Transverse colon (tissue), 4 donors: ENCODE measurements around the gene APBA1. TPM values are rescaled to one million over a fixed set of nuclear protein-coding genes. Genes with fewer than 3 reads are reported as not detected.
A peak's percentile ranks its signal among the peaks of the same experiment; 100 is the strongest.

Experiments
- DNase-seq: peaks from one replicate; pipeline ENCODE4 v3.0.0-alpha.2; 2019
- H3K27ac ChIP-seq, 4 donors: fragments of 200-600 bp; sonication (generic); 2 replicates each; pipeline ENCODE4 v1.5.1; 2016 to 2018; ENCODE audit warnings: inconsistent platforms in 4 of 4
- H3K27me3 ChIP-seq: fragments of 200-600 bp; sonication (generic); 2 replicates; pipeline ENCODE4 v1.5.1; 2017; ENCODE audit warnings: inconsistent platforms
- H3K36me3 ChIP-seq, 4 donors: fragments of 200-600 bp; sonication (generic); 2 replicates each; pipeline ENCODE4 v1.5.1; 2017 to 2019; ENCODE audit warnings: inconsistent platforms in 4 of 4
- H3K4me1 ChIP-seq, 4 donors: fragments of 200-600 bp; sonication (generic); 2 replicates each; pipeline ENCODE4 v1.5.1; 2017 to 2020; ENCODE audit warnings: inconsistent platforms in 4 of 4
- H3K4me3 ChIP-seq, 4 donors: fragments of 200-600 bp; sonication (generic); 1 replicate in 1 of 4; 2 replicates in 3 of 4; pipeline versions ENCODE4 v1.5.1 to v1.6.1; 2017 to 2019; ENCODE audit warnings: inconsistent platforms in 4 of 4
- H3K9me3 ChIP-seq, 2 donors: fragments of 200-600 bp; sonication (generic); 2 replicates each; pipeline ENCODE4 v1.5.1; 2017 to 2019; ENCODE audit warnings: inconsistent platforms in 2 of 2
- CTCF ChIP-seq, 5 experiments: fragments of 200-600 bp in 3 of 5; fragments of 450-650 bp in 2 of 5; sonication (generic) in 3 of 5; IDR thresholded peaks; 1 replicate in 2 of 5; 2 replicates in 3 of 5; pipeline ENCODE4 v1.5.1; 2016 to 2017; ENCODE audit warnings: antibody characterized with exemption in 5 of 5, inconsistent platforms in 3 of 5, mild to moderate bottlenecking in 2 of 5, moderate library complexity in 1 of 5
- EP300 ChIP-seq: sonication (generic); formaldehyde crosslinking; IDR thresholded peaks from one replicate; pipeline ENCODE4 v1.6.1; 2017; ENCODE audit warnings: antibody characterized with exemption, low read depth
- POLR2A ChIP-seq: fragments of 450-650 bp; IDR thresholded peaks from one replicate; pipeline ENCODE4 v1.6.1; 2016; ENCODE audit warnings: antibody characterized with exemption, mild to moderate bottlenecking, moderate library complexity
- POLR2AphosphoS5 ChIP-seq, 3 donors: sonication (generic); formaldehyde crosslinking; IDR thresholded peaks; one replicate each; pipeline ENCODE4 v1.6.1; 2016; ENCODE audit warnings: antibody characterized with exemption in 3 of 3
- WGBS, 2 donors: methylation state at CpG; one replicate each; pipeline ENCODE4 v1.1.5; 2018; ENCODE audit warnings: low coverage in 1 of 2; 5-methylcytosine and 5-hydroxymethylcytosine counted together
- in situ Hi-C, 4 donors: fragments of 200-750 bp; cut with MboI; loops; one replicate each; pipeline versions ENCODE4 v1.15.0 to v1.15.1; 2017; ENCODE audit warnings: low sequenced_read_pairs in 3 of 4, low pct_ligation_motif_present in 1 of 4, low pct_unique_long_range_greater_than_20kb in 1 of 4
- intact Hi-C: fragments of 100-400 bp; cut with DNase I; formaldehyde crosslinking; loops from one replicate; pipeline ENCODE4 v1.15.1; 2023; ENCODE audit warnings: low total_unique reads
- total RNA-seq, 4 donors: library from RNA; depleted of rRNA; stranded (reverse); fragments of >200 nt; gene quantifications; one replicate each; pipeline ENCODE4 v1.1.0, GENCODE V29; 2016

Gene APBA1
- total RNA-seq, 4 donors from 2014 or later = 7.6 to 11.6 (median 10.2) TPM

GRCh38 chr9:69649566-69650250, 22.5 kb downstream of the APBA1 start:
- Histone ChIP-seq H3K4me1 (peaks cover 0 to 7% (median 0%) of the 10 kb centered on the region in 4 donors), H3K4me3 (no peak overlapping the region), H3K27me3 (no peaks in the 10 kb centered on the region), H3K36me3 (no peaks in the 10 kb centered on the region), H3K27ac (no peak overlapping the region), H3K9me3 (no peaks in the 10 kb centered on the region)
- no peak for DNase-seq
- 47 to 71% methylated on average over 3 to 4 of the region's 4 CpGs for WGBS, 2 donors
- intact Hi-C loops = no loop called here
- in situ Hi-C loops = loop anchor here in 2 of 4 donors (25.0 kb wide), 1 partner anchor 213 kb away; no protein-coding TSS in a partner anchor
- TF ChIP-seq POLR2AphosphoS5 (IDR thresholded peaks at IDR 0.05) = no peak
- no peak for TF ChIP-seq EP300

DNA sequence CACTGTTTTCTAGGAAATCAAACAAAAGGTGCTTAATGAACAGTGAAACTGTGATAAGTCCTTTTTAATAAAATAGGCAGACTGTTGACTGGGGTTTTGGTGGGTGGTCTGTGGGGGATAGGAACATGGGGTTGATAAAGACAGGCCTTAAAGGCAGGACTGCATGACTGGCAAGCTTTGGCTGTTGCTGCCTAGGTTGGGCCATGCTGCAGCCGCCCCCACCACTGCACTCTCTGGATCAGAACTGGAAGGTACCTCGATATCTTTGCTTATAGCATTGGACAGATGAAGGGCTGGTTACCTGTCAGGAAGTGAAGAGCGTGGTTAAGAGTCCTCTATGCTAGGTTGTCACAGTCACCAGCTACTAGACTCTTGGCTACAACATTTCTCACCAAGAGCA, 24.4 kb downstream of the APBA1 start:
- 81 to 100% methylated on average over 3 of the region's 3 CpGs for WGBS, 2 donors

GRCh38 chr9:69646810-69647209, 25.4 kb downstream of the APBA1 start:
- Histone ChIP-seq H3K9me3 (no peaks in the 10 kb centered on the region), H3K4me3 (no peak overlapping the region), H3K27ac (no peak overlapping the region), H3K27me3 (no peaks in the 10 kb centered on the region), H3K4me1 (peaks cover 0 to 7% (median 0%) of the 10 kb centered on the region in 4 donors), H3K36me3 (no peaks in the 10 kb centered on the region)
- intact Hi-C loops (no loop called here), in situ Hi-C loops (no loop called here)
- DNase-seq = no peak
- no peak for TF ChIP-seq CTCF (IDR thresholded peaks at IDR 0.05)
- no peak for TF ChIP-seq EP300
- no peak for TF ChIP-seq POLR2AphosphoS5 (IDR thresholded peaks at IDR 0.05)
- no peak for TF ChIP-seq POLR2A
- 64 to 66% methylated on average over 3 of the region's 3 CpGs for WGBS, 2 donors

More for the DNA sequence above, 24.4 kb downstream of the APBA1 start:
- Histone ChIP-seq H3K4me3 (no peak overlapping the region), H3K27ac (no peak overlapping the region), H3K4me1 (peaks cover 0 to 7% (median 0%) of the 10 kb centered on the region in 4 donors), H3K36me3 (no peaks in the 10 kb centered on the region), H3K27me3 (no peaks in the 10 kb centered on the region), H3K9me3 (no peaks in the 10 kb centered on the region)
- no peak for DNase-seq
- intact Hi-C loops (no loop called here), in situ Hi-C loops (no loop called here)
- TF ChIP-seq CTCF (IDR thresholded peaks at IDR 0.05) (no peak), POLR2AphosphoS5 (IDR thresholded peaks at IDR 0.05) (no peak), POLR2A (no peak), EP300 (no peak)

DNA sequence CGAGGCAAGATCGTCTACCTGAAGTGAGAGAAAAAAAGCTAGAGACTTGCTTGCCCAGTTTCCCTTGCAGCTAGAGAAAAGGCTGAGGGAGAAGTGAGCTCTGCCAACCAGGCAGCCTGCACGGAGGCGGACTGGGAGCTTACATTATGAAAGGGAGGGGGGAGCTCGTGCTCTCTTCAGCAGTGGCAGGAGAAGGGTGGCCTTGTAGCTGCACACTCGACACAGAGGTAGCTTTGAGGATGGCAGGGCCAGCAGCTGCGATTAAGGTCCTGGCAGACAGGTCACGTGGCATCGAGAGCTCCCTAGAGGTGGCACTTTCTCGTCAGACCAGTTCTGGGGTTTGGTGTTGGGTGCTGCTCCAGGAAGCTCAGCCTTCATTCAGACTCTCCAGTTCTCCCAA, 26.7 kb downstream of the APBA1 start:
- DNase-seq = peak; percentile 56
- TF ChIP-seq POLR2AphosphoS5 (IDR thresholded peaks at IDR 0.05) (no peak), CTCF (IDR thresholded peaks at IDR 0.05) (no peak)
- no peak overlapping the region for H3K4me3 ChIP-seq

More for the DNA sequence above, 26.7 kb downstream of the APBA1 start:
- peaks cover 0 to 7% (median 0%) of the 10 kb centered on the region in 4 donors for H3K4me1 ChIP-seq
- intact Hi-C loops = no loop called here
- no peaks in the 10 kb centered on the region for H3K27me3 ChIP-seq
- in situ Hi-C loops = no loop called here
- H3K9me3 ChIP-seq = no peaks in the 10 kb centered on the region
- 57% methylated on average over 10 of the region's 10 CpGs; no CpG with 5 or more reads in 1 of the 2 donors for WGBS, 2 donors
- no peaks in the 10 kb centered on the region for H3K36me3 ChIP-seq
- no peak overlapping the region for H3K27ac ChIP-seq
